Activated T-helper 1 cell treated with anti-CD3 and anti-CD28 coated beads, Interleukin-2, amount 50 U/mL, for 16 hours (primary cell): ENCODE results near the gene GFPT1.

Source experiments
- DNase-seq, 2 donors: peaks; one replicate each; pipeline ENCODE4 v3.0.0-alpha.2; 2020; ENCODE audit warnings: low read depth in 1 of 2, low spot score in 1 of 2

The GFPT1 gene

GRCh38 chr2:69330781-69331180 lies 56.2 kb downstream of the GFPT1 start:
- DNase-seq, result no peak

- DNase-seq, result no peak
Measured at GRCh38 chr2:69322631-69323030, 64.4 kb downstream of the GFPT1 start.

GRCh38 chr2:69316550-69316949 lies 70.5 kb downstream of the GFPT1 start:
- no peak for DNase-seq

DNA sequence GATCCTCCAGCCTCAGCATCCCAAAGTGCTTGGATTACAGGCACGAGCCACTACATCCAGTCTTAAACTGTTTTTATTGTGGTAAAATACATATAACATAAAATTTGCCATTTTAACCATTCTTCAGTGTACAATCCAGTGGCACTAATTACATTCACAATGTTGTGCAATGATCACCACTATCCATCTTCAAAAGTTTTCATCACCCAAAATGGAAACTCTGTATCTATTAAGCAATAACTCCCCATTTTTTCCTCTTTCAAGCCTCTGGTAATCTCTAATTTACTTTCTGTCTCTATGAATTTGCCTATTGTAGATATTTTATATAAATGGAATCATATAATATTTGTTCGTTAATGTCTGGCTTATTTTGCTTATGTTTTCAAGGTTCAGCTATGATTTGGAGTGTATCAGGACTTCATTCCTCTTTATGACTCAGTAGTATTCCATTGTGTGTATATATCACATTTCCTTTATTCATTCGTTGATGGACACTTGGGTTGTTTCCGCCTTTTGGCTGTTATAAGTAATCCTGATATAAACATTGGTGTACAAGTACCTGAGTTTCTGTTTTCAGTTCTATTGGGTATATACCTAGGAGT lies 71.8 kb downstream of the GFPT1 start:
- DNase-seq, result no peak

DNA sequence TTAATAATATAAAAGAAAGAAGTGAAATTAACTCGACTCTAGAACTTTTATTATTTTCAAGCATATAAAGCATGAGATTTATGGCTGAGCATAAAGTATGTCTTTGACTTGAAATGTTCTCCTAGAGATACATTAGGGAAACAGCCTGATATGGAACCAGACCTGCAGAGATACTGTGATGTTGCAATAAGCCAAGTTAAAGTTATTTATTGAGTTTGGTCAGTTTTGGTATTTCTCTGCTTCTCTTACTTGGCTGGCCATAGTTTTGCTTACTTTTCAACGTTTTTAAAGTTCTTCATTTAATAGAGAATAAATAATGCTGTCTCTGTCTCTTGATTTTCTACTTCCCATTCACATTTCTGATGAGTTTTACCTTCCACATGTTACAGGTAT lies 76.0 kb downstream of the GFPT1 start:
- no peak for DNase-seq

DNA sequence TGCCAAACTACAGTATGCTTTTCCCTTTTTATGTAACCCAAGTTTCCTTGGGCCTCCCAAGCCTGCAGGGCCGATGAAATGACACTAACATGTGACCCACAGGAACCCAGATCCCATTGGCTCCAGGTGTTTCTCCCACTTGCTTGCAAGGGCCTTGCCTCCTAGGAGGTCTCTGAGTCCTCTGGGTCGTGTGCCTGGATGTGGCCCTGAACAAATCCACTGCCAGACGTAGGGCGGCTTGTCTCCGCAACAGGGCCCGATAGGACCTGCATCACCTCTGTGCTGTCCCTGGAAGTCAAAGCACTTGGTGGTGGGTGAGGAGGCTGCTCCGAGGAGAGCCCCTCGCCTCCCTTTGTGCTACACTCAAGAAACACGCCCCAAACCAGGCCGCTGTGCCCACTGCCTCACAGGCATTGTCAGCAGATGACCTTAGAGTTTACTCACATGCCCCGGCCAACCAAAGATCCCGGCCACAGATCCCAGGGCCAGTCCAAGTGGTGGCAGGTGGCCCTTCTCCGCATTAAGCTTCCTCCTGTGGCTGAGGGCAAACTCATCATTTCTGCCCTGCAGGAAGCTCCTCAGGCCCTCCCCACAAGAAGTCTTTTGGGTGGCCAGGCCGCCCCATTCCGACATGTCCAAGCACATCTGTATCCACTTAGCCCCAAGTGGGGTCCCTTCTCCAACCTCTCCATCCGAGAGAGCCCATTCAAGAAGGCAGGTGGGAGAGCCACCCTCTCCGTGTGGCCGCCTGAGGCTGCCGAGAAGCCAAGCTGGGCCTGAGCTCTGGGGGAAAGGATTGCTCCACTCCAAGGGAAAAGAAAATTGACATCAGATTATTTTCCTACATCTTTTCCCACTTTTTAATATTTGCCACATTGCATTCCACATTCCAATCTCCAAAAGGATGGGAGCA lies 76.7 kb downstream of the GFPT1 start:
- no peak for DNase-seq

GRCh38 chr2:69309351-69310110 lies 77.5 kb downstream of the GFPT1 start:
- DNase-seq, result no peak

- DNase-seq, result no peak
Measured at GRCh38 chr2:69308338-69308737, 78.7 kb downstream of the GFPT1 start.

GRCh38 chr2:69307579-69308064 lies 79.4 kb downstream of the GFPT1 start:
- DNase-seq, result no peak

DNA sequence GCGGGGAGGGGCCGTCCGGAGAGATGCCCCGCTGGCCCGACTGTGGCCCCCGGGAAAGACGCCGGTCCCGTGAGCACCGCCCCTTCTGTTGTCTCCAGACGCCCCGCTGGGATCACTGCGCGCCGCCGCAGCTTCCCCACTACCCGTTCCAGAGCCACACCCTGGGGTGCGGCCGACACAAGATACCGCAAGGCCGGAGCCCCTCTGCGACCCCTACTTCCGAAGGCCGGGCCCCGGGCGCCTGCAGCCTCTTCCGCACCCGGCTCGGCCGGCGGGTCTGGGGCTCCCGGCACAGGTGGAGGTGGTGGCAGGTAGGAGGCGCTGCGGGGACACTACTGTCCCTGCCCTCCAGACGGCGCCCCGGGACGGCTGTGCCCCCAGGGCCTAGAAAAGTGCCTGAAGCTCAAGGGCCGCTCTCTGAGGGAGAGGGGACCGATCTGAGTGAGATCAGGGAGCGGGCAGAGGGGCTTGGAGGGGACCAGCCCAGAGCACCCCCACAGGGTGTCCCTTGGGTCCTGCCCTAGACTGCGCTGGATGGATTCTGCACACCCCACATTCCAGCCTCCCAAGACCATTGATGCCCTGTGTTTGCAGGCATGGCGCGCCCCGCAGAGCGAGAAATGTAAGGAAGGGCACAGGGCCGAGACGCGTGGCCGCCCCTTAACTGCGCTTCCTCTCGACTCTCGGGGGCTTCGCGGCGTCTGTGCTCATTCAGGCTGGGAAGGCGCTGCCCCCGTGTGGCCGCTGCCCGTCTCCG lies 80.0 kb downstream of the GFPT1 start:
- DNase-seq, result peak; percentile 19 to 32

GRCh38 chr2:69306393-69306821 lies 80.6 kb downstream of the GFPT1 start:
- no peak for DNase-seq

DNA sequence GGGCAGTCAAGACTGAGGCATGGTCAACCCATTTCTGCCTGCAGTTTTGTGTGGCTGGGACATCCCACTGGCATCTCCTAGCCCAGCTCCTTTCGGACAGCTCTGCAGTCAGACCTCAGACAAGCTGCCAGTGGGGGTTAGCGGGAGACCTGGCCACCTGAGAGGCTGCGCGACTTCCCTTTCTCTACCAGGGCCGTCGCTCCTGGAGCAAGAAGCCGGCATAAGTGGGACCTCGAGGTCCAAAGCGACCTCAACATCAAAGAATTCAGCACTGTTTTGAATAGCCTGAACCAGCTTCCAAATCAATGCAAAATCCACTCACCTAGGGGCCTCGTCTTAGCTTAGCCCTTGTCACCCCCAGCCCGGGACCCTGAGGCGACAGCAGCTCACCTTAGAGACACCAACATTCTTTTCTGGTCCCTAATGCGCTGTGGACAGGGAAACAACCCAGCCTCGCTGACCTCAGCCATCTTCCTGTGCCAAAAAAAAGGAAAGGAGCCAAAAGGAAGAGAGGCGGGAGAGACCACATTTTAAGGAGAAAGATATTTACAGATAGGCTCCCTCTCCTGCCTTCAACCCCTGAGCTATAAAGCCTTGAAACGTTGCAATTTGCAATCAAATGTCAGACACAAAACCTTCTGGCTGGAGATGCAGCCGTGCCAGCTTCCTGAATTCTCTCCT lies 81.2 kb downstream of the GFPT1 start:
- DNase-seq, result no peak

GRCh38 chr2:69305166-69305565 lies 81.9 kb downstream of the GFPT1 start:
- DNase-seq, result no peak

- no peak for DNase-seq
Measured at GRCh38 chr2:69304656-69305055, 82.4 kb downstream of the GFPT1 start.

GRCh38 chr2:69300650-69301049 lies 86.4 kb downstream of the GFPT1 start:
- no peak for DNase-seq

GRCh38 chr2:69299772-69300516 lies 87.1 kb downstream of the GFPT1 start:
- DNase-seq, result no peak

GRCh38 chr2:69298862-69299261 lies 88.2 kb downstream of the GFPT1 start:
- DNase-seq, result no peak

DNA sequence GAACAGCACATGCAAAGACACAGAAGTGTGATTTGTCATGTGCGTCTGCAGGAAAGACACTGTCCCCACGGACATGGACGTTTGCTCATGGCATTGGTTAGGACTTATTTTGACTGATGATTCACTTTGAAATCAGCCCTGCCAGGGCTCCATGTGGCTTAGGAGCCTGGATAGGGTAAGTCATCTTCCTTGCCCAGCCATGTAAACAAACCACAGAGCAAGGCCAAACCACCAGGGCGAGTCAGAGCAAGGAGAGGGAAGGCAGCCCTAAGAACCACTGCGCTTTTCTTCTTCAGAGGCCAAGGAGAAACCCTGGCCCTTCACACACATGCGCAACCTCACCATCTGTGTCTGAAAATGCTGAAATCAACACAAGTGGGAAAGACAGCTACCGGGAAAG lies 88.8 kb downstream of the GFPT1 start:
- no peak for DNase-seq

GRCh38 chr2:69297216-69297615 lies 89.8 kb downstream of the GFPT1 start:
- DNase-seq, result no peak

DNA sequence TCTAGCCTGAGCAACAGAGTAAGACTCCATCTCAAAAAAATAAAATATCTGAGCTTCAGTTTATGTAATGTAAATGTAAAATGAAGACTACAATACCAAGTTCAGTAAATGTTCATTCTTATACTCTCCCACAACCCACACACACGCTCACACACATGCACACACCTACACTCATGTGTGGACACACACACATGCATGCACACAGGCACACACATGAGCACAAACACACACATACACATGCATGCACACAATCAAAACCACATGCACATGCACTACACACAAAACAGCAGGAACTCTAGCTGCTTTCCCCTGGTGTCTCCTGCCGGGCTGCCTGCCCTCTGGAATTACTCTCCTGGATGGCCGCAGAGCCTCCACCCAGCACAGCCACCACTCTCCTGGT lies 90.6 kb downstream of the GFPT1 start:
- no peak for DNase-seq
